ENCODE results near the gene ADGRV1.
"Not testable (repeated sequence)": the region's sequence is repeated elsewhere in the genome, so short reads cannot be mapped to it uniquely, and the experiment has no call there.

The ADGRV1 gene

GRCh38 chr5:90685425-90686022 is 126.9 kb downstream of the ADGRV1 start:
- no peaks in the 10 kb centered on the region for H3K36me3 ChIP-seq (ENCODE audit: insufficient read depth, low read length)

GRCh38 chr5:90686363-90686762 is 127.8 kb downstream of the ADGRV1 start:
- DNase-seq; ATAC-seq (ENCODE audit: insufficient read depth, low read depth); H3K79me2 ChIP-seq (ENCODE audit: insufficient read depth, low read length): not testable (repeated sequence)

More at GRCh38 chr5:90685425-90686022, 126.9 kb downstream of the ADGRV1 start:
- Histone ChIP-seq H3K4me3 (ENCODE audit: low read depth in 1 of 2, low read length in 2 of 2) (no peak overlapping the region), H3K27ac (ENCODE audit: low read length) (no peak overlapping the region), H3K4me2 (ENCODE audit: insufficient read depth, low read length) (no peak overlapping the region), H3K27me3 (ENCODE audit: insufficient read depth, low read length, poor library complexity) (no peaks in the 10 kb centered on the region), H2AFZ (ENCODE audit: low read depth, low read length) (no peak overlapping the region), H3K4me1 (ENCODE audit: insufficient read depth, low read length) (no peaks in the 10 kb centered on the region), H4K20me1 (ENCODE audit: insufficient read depth, low read length) (no peaks in the 10 kb centered on the region), H3K9me3 (ENCODE audit: insufficient read depth, low read length, severe bottlenecking) (no peaks in the 10 kb centered on the region), H3K9ac (ENCODE audit: low read depth, low read length) (no peak overlapping the region), H3K79me2 (ENCODE audit: insufficient read depth, low read length) (no peaks in the 10 kb centered on the region)
- ATAC-seq (ENCODE audit: insufficient read depth, low read depth) (no peak), DNase-seq (no peak)
- TF ChIP-seq EZH2 (IDR thresholded peaks at IDR 0.05; ENCODE audit: borderline replicate concordance, low read depth, low read length, severe bottlenecking) (no peak), CTCF (IDR thresholded peaks at IDR 0.05; ENCODE audit: borderline replicate concordance, extremely low read depth, low read length, poor library complexity, severe bottlenecking) (no peak)

GRCh38 chr5:90687458-90687857 is 128.9 kb downstream of the ADGRV1 start:
- DNase-seq; H3K36me3 ChIP-seq (ENCODE audit: insufficient read depth, low read length); H3K4me3 ChIP-seq (ENCODE audit: low read depth in 1 of 2, low read length in 2 of 2); H4K20me1 ChIP-seq (ENCODE audit: insufficient read depth, low read length); H3K27ac ChIP-seq (ENCODE audit: low read length); H2AFZ ChIP-seq (ENCODE audit: low read depth, low read length); H3K9ac ChIP-seq (ENCODE audit: low read depth, low read length); H3K79me2 ChIP-seq (ENCODE audit: insufficient read depth, low read length); H3K27me3 ChIP-seq (ENCODE audit: insufficient read depth, low read length, poor library complexity); H3K4me2 ChIP-seq (ENCODE audit: insufficient read depth, low read length); ATAC-seq (ENCODE audit: insufficient read depth, low read depth); H3K9me3 ChIP-seq (ENCODE audit: insufficient read depth, low read length, severe bottlenecking); H3K4me1 ChIP-seq (ENCODE audit: insufficient read depth, low read length): not testable (repeated sequence)

More at GRCh38 chr5:90686363-90686762, 127.8 kb downstream of the ADGRV1 start:
- H3K36me3 ChIP-seq (ENCODE audit: insufficient read depth, low read length); H4K20me1 ChIP-seq (ENCODE audit: insufficient read depth, low read length); H3K27me3 ChIP-seq (ENCODE audit: insufficient read depth, low read length, poor library complexity); H3K9me3 ChIP-seq (ENCODE audit: insufficient read depth, low read length, severe bottlenecking); H2AFZ ChIP-seq (ENCODE audit: low read depth, low read length); H3K9ac ChIP-seq (ENCODE audit: low read depth, low read length); H3K4me2 ChIP-seq (ENCODE audit: insufficient read depth, low read length); H3K27ac ChIP-seq (ENCODE audit: low read length); H3K4me1 ChIP-seq (ENCODE audit: insufficient read depth, low read length); H3K4me3 ChIP-seq (ENCODE audit: low read depth in 1 of 2, low read length in 2 of 2): not testable (repeated sequence)

GRCh38 chr5:90689064-90689463 is 130.5 kb downstream of the ADGRV1 start:
- Histone ChIP-seq H3K79me2 (ENCODE audit: insufficient read depth, low read length) (no peaks in the 10 kb centered on the region), H2AFZ (ENCODE audit: low read depth, low read length) (no peak overlapping the region), H4K20me1 (ENCODE audit: insufficient read depth, low read length) (no peaks in the 10 kb centered on the region), H3K4me3 (ENCODE audit: low read depth in 1 of 2, low read length in 2 of 2) (no peak overlapping the region), H3K9ac (ENCODE audit: low read depth, low read length) (no peak overlapping the region), H3K27ac (ENCODE audit: low read length) (no peak overlapping the region), H3K9me3 (ENCODE audit: insufficient read depth, low read length, severe bottlenecking) (no peaks in the 10 kb centered on the region), H3K27me3 (ENCODE audit: insufficient read depth, low read length, poor library complexity) (no peaks in the 10 kb centered on the region), H3K36me3 (ENCODE audit: insufficient read depth, low read length) (no peaks in the 10 kb centered on the region), H3K4me2 (ENCODE audit: insufficient read depth, low read length) (no peak overlapping the region), H3K4me1 (ENCODE audit: insufficient read depth, low read length) (no peaks in the 10 kb centered on the region)
- TF ChIP-seq EZH2 (IDR thresholded peaks at IDR 0.05; ENCODE audit: borderline replicate concordance, low read depth, low read length, severe bottlenecking) (no peak), CTCF (IDR thresholded peaks at IDR 0.05; ENCODE audit: borderline replicate concordance, extremely low read depth, low read length, poor library complexity, severe bottlenecking) (no peak)
- ATAC-seq (ENCODE audit: insufficient read depth, low read depth) (no peak), DNase-seq (no peak)

Measured in DND-41 (cell line).